Measurements from ENCODE around the gene ZNFX1.
"Not testable (repeated sequence)": the region's sequence is repeated elsewhere in the genome, so short reads cannot be mapped to it uniquely, and the experiment has no call there.

ZNFX1 gene

GRCh38 chr20:49210757-49211110 is 67.1 kb downstream of the ZNFX1 start:
- TF ChIP-seq CTCF (IDR thresholded peaks at IDR 0.05; ENCODE audit: control insufficient read depth, insufficient read depth, low read depth, low read length, missing control alignments), result no peak
- no peak overlapping the region for H3K4me3 ChIP-seq (ENCODE audit: control insufficient read depth, low read depth, low read length)
- DNase-seq (ENCODE audit: low read depth), result no peak

GRCh38 chr20:49210101-49210756 is 67.6 kb downstream of the ZNFX1 start:
- DNase-seq (ENCODE audit: low read depth), result no peak
- no peak overlapping the region for H3K4me3 ChIP-seq (ENCODE audit: control insufficient read depth, low read depth, low read length)
- TF ChIP-seq CTCF (IDR thresholded peaks at IDR 0.05; ENCODE audit: control insufficient read depth, insufficient read depth, low read depth, low read length, missing control alignments), result no peak

- peak; percentile 14 for TF ChIP-seq CTCF (IDR thresholded peaks at IDR 0.05; ENCODE audit: control insufficient read depth, insufficient read depth, low read depth, low read length, missing control alignments)
Observed at GRCh38 chr20:49207076-49207475, 70.8 kb downstream of the ZNFX1 start.

GRCh38 chr20:49203746-49204145 is 74.1 kb downstream of the ZNFX1 start:
- no peak overlapping the region for H3K4me3 ChIP-seq (ENCODE audit: control insufficient read depth, low read depth, low read length)
- TF ChIP-seq CTCF (IDR thresholded peaks at IDR 0.05; ENCODE audit: control insufficient read depth, insufficient read depth, low read depth, low read length, missing control alignments), result no peak
- DNase-seq (ENCODE audit: low read depth), result no peak

More at GRCh38 chr20:49207076-49207475, 70.8 kb downstream of the ZNFX1 start:
- no peak overlapping the region for H3K4me3 ChIP-seq (ENCODE audit: control insufficient read depth, low read depth, low read length)
- DNase-seq (ENCODE audit: low read depth), result no peak

GRCh38 chr20:49203011-49203410 is 74.8 kb downstream of the ZNFX1 start:
- no peak for DNase-seq (ENCODE audit: low read depth)
- no peak for TF ChIP-seq CTCF (IDR thresholded peaks at IDR 0.05; ENCODE audit: control insufficient read depth, insufficient read depth, low read depth, low read length, missing control alignments)
- no peak overlapping the region for H3K4me3 ChIP-seq (ENCODE audit: control insufficient read depth, low read depth, low read length)

GRCh38 chr20:49199729-49200293 is 78.0 kb downstream of the ZNFX1 start:
- no peak for TF ChIP-seq CTCF (IDR thresholded peaks at IDR 0.05; ENCODE audit: control insufficient read depth, insufficient read depth, low read depth, low read length, missing control alignments)
- DNase-seq (ENCODE audit: low read depth), result no peak
- no peak overlapping the region for H3K4me3 ChIP-seq (ENCODE audit: control insufficient read depth, low read depth, low read length)

GRCh38 chr20:49192944-49193518 is 84.8 kb downstream of the ZNFX1 start:
- DNase-seq (ENCODE audit: low read depth); H3K4me3 ChIP-seq (ENCODE audit: control insufficient read depth, low read depth, low read length): not testable (repeated sequence)
